Transverse colon (tissue), 4 donors: Measurements from ENCODE around the gene CCNY. TPM values are rescaled to one million over a fixed set of nuclear protein-coding genes. Genes with fewer than 3 reads are reported as not detected.

Experiments used
- DNase-seq: peaks from one replicate; pipeline ENCODE4 v3.0.0-alpha.2; 2019
- H3K27ac ChIP-seq, 4 donors: fragments of 200-600 bp; sonication (generic); 2 replicates each; pipeline ENCODE4 v1.5.1; 2016 to 2018; ENCODE audit warnings: inconsistent platforms in 4 of 4
- H3K27me3 ChIP-seq: fragments of 200-600 bp; sonication (generic); 2 replicates; pipeline ENCODE4 v1.5.1; 2017; ENCODE audit warnings: inconsistent platforms
- H3K36me3 ChIP-seq, 4 donors: fragments of 200-600 bp; sonication (generic); 2 replicates each; pipeline ENCODE4 v1.5.1; 2017 to 2019; ENCODE audit warnings: inconsistent platforms in 4 of 4
- H3K4me1 ChIP-seq, 4 donors: fragments of 200-600 bp; sonication (generic); 2 replicates each; pipeline ENCODE4 v1.5.1; 2017 to 2020; ENCODE audit warnings: inconsistent platforms in 4 of 4
- H3K4me3 ChIP-seq, 4 donors: fragments of 200-600 bp; sonication (generic); 1 replicate in 1 of 4; 2 replicates in 3 of 4; pipeline versions ENCODE4 v1.5.1 to v1.6.1; 2017 to 2019; ENCODE audit warnings: inconsistent platforms in 4 of 4
- H3K9me3 ChIP-seq, 2 donors: fragments of 200-600 bp; sonication (generic); 2 replicates each; pipeline ENCODE4 v1.5.1; 2017 to 2019; ENCODE audit warnings: inconsistent platforms in 2 of 2
- CTCF ChIP-seq, 5 experiments: fragments of 200-600 bp in 3 of 5; fragments of 450-650 bp in 2 of 5; sonication (generic) in 3 of 5; IDR thresholded peaks; 1 replicate in 2 of 5; 2 replicates in 3 of 5; pipeline ENCODE4 v1.5.1; 2016 to 2017; ENCODE audit warnings: antibody characterized with exemption in 5 of 5, inconsistent platforms in 3 of 5, mild to moderate bottlenecking in 2 of 5, moderate library complexity in 1 of 5
- EP300 ChIP-seq: sonication (generic); formaldehyde crosslinking; IDR thresholded peaks from one replicate; pipeline ENCODE4 v1.6.1; 2017; ENCODE audit warnings: antibody characterized with exemption, low read depth
- POLR2A ChIP-seq: fragments of 450-650 bp; IDR thresholded peaks from one replicate; pipeline ENCODE4 v1.6.1; 2016; ENCODE audit warnings: antibody characterized with exemption, mild to moderate bottlenecking, moderate library complexity
- POLR2AphosphoS5 ChIP-seq, 3 donors: sonication (generic); formaldehyde crosslinking; IDR thresholded peaks; one replicate each; pipeline ENCODE4 v1.6.1; 2016; ENCODE audit warnings: antibody characterized with exemption in 3 of 3
- WGBS, 2 donors: methylation state at CpG; one replicate each; pipeline ENCODE4 v1.1.5; 2018; ENCODE audit warnings: low coverage in 1 of 2; 5-methylcytosine and 5-hydroxymethylcytosine counted together
- in situ Hi-C, 4 donors: fragments of 200-750 bp; cut with MboI; loops; one replicate each; pipeline versions ENCODE4 v1.15.0 to v1.15.1; 2017; ENCODE audit warnings: low sequenced_read_pairs in 3 of 4, low pct_ligation_motif_present in 1 of 4, low pct_unique_long_range_greater_than_20kb in 1 of 4
- intact Hi-C: fragments of 100-400 bp; cut with DNase I; formaldehyde crosslinking; loops from one replicate; pipeline ENCODE4 v1.15.1; 2023; ENCODE audit warnings: low total_unique reads
- total RNA-seq, 4 donors: library from RNA; depleted of rRNA; stranded (reverse); fragments of >200 nt; gene quantifications; one replicate each; pipeline ENCODE4 v1.1.0, GENCODE V29; 2016

The CCNY gene
- total RNA-seq, 4 donors from 2014 or later = 19.5 to 53.9 (median 41.4) TPM

GRCh38 chr10:35448687-35449662 is 112.7 kb downstream of the CCNY start:
- H3K4me3 ChIP-seq = no peak overlapping the region
- H3K4me1 ChIP-seq = peaks cover 21 to 67% (median 49%) of the 10 kb centered on the region in 4 donors
- WGBS, 2 donors = 67 to 77% methylated on average over 10 to 11 of the region's 11 CpGs
- no peak for DNase-seq
- intact Hi-C loops = no loop called here
- in situ Hi-C loops = no loop called here
- H3K36me3 ChIP-seq = no peaks in the 10 kb centered on the region
- no peaks in the 10 kb centered on the region for H3K27me3 ChIP-seq
- peaks cover 4 to 6% of the 10 kb centered on the region in 2 donors for H3K9me3 ChIP-seq
- TF ChIP-seq POLR2AphosphoS5 (IDR thresholded peaks at IDR 0.05) = no peak
- TF ChIP-seq EP300 = no peak
- no peak for TF ChIP-seq POLR2A
- TF ChIP-seq CTCF (IDR thresholded peaks at IDR 0.05) = no peak
- H3K27ac ChIP-seq = peak overlapping the region in 2 of 4 donors; percentile 41 to 42

GRCh38 chr10:35449944-35450343 is 113.6 kb downstream of the CCNY start:
- peak overlapping the region in 3 of 4 donors; percentile 25 to 38 (median 38) for H3K27ac ChIP-seq
- no peaks in the 10 kb centered on the region for H3K9me3 ChIP-seq
- TF ChIP-seq POLR2AphosphoS5 (IDR thresholded peaks at IDR 0.05) = no peak
- TF ChIP-seq POLR2A = no peak
- TF ChIP-seq EP300 = no peak
- no peak for TF ChIP-seq CTCF (IDR thresholded peaks at IDR 0.05)
- no peaks in the 10 kb centered on the region for H3K27me3 ChIP-seq
- no peak for DNase-seq
- WGBS, 2 donors = 84 to 86% methylated on average over 4 to 5 of the region's 5 CpGs
- H3K4me3 ChIP-seq = no peak overlapping the region
- peaks cover 21 to 76% (median 49%) of the 10 kb centered on the region in 4 donors for H3K4me1 ChIP-seq
- H3K36me3 ChIP-seq = no peaks in the 10 kb centered on the region
- intact Hi-C loops = no loop called here
- in situ Hi-C loops = no loop called here

- H3K4me1 ChIP-seq = peaks cover 21 to 82% (median 49%) of the 10 kb centered on the region in 4 donors
- TF ChIP-seq POLR2A (no peak), POLR2AphosphoS5 (IDR thresholded peaks at IDR 0.05) (no peak)
- no peaks in the 10 kb centered on the region for H3K27me3 ChIP-seq
- H3K27ac ChIP-seq = peak overlapping the region; percentile 5 to 43 (median 32)
- H3K36me3 ChIP-seq = no peaks in the 10 kb centered on the region
- no peak for DNase-seq
- in situ Hi-C loops (no loop called here), intact Hi-C loops (no loop called here)
- H3K4me3 ChIP-seq = no peak overlapping the region
- WGBS, 2 donors = 46 to 78% methylated on average over 2 to 8 of the region's 8 CpGs
- no peaks in the 10 kb centered on the region for H3K9me3 ChIP-seq
Measured at GRCh38 chr10:35451151-35452016, 115.1 kb downstream of the CCNY start.

- in situ Hi-C loops = no loop called here
- Histone ChIP-seq H3K27me3 (no peaks in the 10 kb centered on the region), H3K4me3 (no peak overlapping the region), H3K4me1 (peaks cover 21 to 83% (median 48%) of the 10 kb centered on the region in 4 donors), H3K9me3 (no peaks in the 10 kb centered on the region), H3K36me3 (no peaks in the 10 kb centered on the region), H3K27ac (peak overlapping the region in 2 of 4 donors; percentile 25 to 38)
- 32 to 57% methylated on average over 1 of the region's 1 CpG for WGBS, 2 donors
- no peak for TF ChIP-seq CTCF (IDR thresholded peaks at IDR 0.05)
- no peak for TF ChIP-seq POLR2A
- DNase-seq = no peak
- intact Hi-C loops = no loop called here
Measured at GRCh38 chr10:35452171-35452570, 115.9 kb downstream of the CCNY start.
